HL-60 (cell line): ENCODE results near the gene XKR7.

Experiments
- DNase-seq, 2 experiments: peaks; one replicate each; pipeline ENCODE4 v3.0.0-alpha.2; 2010 to 2020; ENCODE audit warnings: low read depth in 1 of 2, low spot score in 1 of 2
- H3K27ac ChIP-seq: fragments of 250-450 bp; sonication (Bioruptor Pico); replicated peaks from 2 replicates; pipeline ENCODE4 v1.5.1; 2020; ENCODE audit warnings: mild to moderate bottlenecking, moderate library complexity
- H3K27me3 ChIP-seq: fragments of 250-450 bp; sonication (Bioruptor Pico); 2 replicates; pipeline ENCODE4 v1.5.1; 2021; ENCODE audit warnings: mild to moderate bottlenecking, moderate library complexity; ENCODE audit not compliant: insufficient read depth, poor library complexity, severe bottlenecking
- H3K4me3 ChIP-seq: replicated peaks from 2 replicates; pipeline ENCODE4 v1.5.1; 2011; ENCODE audit warnings: mild to moderate bottlenecking, control low read depth, low read length; ENCODE audit not compliant: insufficient read depth
- GABPA ChIP-seq: IDR thresholded peaks from 2 replicates; pipeline ENCODE4 v1.6.1; 2012; ENCODE audit warnings: low read depth
- POLR2AphosphoS5 ChIP-seq: IDR thresholded peaks from 2 replicates; pipeline ENCODE4 v1.6.1; 2012; ENCODE audit warnings: low read depth
- SPI1 ChIP-seq: IDR thresholded peaks from 2 replicates; pipeline ENCODE4 v1.6.1; 2012; ENCODE audit warnings: low read depth, mild to moderate bottlenecking, borderline replicate concordance
- TF ChIP-seq, protein P1 (sequence below): IDR thresholded peaks from 2 replicates; pipeline ENCODE4 v1.6.1; 2012; ENCODE audit warnings: low read depth; ENCODE audit not compliant: insufficient replicate concordance
- TF ChIP-seq, protein P2 (sequence below): IDR thresholded peaks from one replicate; pipeline ENCODE4 v1.5.1; 2011; ENCODE audit warnings: low read length, control low read depth, inconsistent platforms; ENCODE audit not compliant: insufficient read depth

Gene XKR7

DNA sequence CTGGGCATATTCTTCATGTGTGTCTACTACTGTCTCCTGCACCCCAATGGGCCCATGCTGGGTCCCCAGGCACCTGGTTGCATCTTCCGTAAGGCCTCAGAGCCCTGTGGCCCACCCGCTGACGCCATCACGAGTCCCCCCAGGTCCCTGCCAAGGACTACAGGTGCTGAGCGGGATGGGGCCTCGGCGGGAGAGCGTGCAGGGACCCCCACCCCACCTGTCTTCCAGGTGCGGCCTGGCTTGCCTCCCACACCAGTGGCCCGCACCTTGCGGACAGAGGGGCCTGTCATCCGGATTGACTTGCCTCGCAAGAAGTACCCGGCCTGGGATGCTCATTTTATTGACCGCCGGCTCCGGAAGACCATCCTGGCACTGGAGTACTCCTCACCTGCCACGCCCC lies 29.0 kb downstream of the XKR7 start:
- Histone ChIP-seq H3K27me3 (peaks cover 29% of the 10 kb centered on the region), H3K4me3 (no peak overlapping the region), H3K27ac (no peak overlapping the region)
- no peak for DNase-seq
- TF ChIP-seq, protein P1, sequence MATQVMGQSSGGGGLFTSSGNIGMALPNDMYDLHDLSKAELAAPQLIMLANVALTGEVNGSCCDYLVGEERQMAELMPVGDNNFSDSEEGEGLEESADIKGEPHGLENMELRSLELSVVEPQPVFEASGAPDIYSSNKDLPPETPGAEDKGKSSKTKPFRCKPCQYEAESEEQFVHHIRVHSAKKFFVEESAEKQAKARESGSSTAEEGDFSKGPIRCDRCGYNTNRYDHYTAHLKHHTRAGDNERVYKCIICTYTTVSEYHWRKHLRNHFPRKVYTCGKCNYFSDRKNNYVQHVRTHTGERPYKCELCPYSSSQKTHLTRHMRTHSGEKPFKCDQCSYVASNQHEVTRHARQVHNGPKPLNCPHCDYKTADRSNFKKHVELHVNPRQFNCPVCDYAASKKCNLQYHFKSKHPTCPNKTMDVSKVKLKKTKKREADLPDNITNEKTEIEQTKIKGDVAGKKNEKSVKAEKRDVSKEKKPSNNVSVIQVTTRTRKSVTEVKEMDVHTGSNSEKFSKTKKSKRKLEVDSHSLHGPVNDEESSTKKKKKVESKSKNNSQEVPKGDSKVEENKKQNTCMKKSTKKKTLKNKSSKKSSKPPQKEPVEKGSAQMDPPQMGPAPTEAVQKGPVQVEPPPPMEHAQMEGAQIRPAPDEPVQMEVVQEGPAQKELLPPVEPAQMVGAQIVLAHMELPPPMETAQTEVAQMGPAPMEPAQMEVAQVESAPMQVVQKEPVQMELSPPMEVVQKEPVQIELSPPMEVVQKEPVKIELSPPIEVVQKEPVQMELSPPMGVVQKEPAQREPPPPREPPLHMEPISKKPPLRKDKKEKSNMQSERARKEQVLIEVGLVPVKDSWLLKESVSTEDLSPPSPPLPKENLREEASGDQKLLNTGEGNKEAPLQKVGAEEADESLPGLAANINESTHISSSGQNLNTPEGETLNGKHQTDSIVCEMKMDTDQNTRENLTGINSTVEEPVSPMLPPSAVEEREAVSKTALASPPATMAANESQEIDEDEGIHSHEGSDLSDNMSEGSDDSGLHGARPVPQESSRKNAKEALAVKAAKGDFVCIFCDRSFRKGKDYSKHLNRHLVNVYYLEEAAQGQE, result no peak
- TF ChIP-seq POLR2AphosphoS5 (no peak), GABPA (no peak), SPI1 (no peak)
- TF ChIP-seq, protein P2, sequence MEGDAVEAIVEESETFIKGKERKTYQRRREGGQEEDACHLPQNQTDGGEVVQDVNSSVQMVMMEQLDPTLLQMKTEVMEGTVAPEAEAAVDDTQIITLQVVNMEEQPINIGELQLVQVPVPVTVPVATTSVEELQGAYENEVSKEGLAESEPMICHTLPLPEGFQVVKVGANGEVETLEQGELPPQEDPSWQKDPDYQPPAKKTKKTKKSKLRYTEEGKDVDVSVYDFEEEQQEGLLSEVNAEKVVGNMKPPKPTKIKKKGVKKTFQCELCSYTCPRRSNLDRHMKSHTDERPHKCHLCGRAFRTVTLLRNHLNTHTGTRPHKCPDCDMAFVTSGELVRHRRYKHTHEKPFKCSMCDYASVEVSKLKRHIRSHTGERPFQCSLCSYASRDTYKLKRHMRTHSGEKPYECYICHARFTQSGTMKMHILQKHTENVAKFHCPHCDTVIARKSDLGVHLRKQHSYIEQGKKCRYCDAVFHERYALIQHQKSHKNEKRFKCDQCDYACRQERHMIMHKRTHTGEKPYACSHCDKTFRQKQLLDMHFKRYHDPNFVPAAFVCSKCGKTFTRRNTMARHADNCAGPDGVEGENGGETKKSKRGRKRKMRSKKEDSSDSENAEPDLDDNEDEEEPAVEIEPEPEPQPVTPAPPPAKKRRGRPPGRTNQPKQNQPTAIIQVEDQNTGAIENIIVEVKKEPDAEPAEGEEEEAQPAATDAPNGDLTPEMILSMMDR, result no peak

- H3K4me3 ChIP-seq, result no peak overlapping the region
- DNase-seq, result no peak
- no peak overlapping the region for H3K27ac ChIP-seq
- TF ChIP-seq POLR2AphosphoS5, result no peak
- TF ChIP-seq SPI1, result no peak
- TF ChIP-seq, protein P2, result no peak
- TF ChIP-seq, protein P1, result no peak
- TF ChIP-seq GABPA, result no peak
- peaks cover 29% of the 10 kb centered on the region for H3K27me3 ChIP-seq
These were observed 30.3 kb downstream of the XKR7 start for GRCh38 chr20:31998246-31998645.

DNA sequence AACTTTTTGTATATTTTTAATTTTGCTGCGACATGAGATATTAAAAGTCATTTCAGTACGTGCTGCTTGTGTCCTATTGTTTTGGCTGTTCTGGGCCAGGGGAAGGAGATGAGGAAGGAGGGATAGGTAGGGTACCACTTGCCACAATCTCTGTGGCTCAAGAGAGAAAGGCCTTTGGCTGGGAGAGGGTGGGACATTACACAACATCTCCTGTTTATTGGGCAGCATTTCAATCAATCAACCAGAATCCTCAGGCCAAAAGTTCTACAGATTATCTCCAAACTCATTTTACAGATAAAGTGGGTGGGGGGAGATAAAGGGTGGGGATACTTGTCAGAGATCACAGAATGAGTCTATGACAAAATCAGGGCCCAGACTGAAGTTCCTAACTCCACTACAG lies 35.4 kb downstream of the XKR7 start:
- no peaks in the 10 kb centered on the region for H3K27me3 ChIP-seq
- no peak for DNase-seq
- H3K27ac ChIP-seq, result no peak overlapping the region
- no peak overlapping the region for H3K4me3 ChIP-seq
- TF ChIP-seq SPI1 (no peak), GABPA (no peak)
- TF ChIP-seq, protein P1, result no peak

GRCh38 chr20:32004963-32005362 lies 37.0 kb downstream of the XKR7 start:
- TF ChIP-seq, protein P1, result no peak
- TF ChIP-seq GABPA (no peak), SPI1 (no peak), POLR2AphosphoS5 (no peak)
- TF ChIP-seq, protein P2, result no peak
- no peak overlapping the region for H3K27ac ChIP-seq
- DNase-seq, result no peak
- H3K27me3 ChIP-seq, result no peaks in the 10 kb centered on the region
- H3K4me3 ChIP-seq, result no peak overlapping the region
